ENCODE measurements around the gene GRAP2. TPM values are rescaled to one million over a fixed set of nuclear protein-coding genes. Genes with fewer than 3 reads are reported as not detected.

The GRAP2 gene
- total and polyA plus RNA-seq, 2 of the 8 experiments (the other 6 are each of a cell fraction or from before 2014, with no cell fraction given), result 0.08 TPM; not detected in 1

- DNase-seq (ENCODE audit: low read depth in 1 of 2, low spot score in 2 of 2) (no peak), FAIRE-seq (no peak)
- Histone ChIP-seq H2BK15ac (ENCODE audit: low read length) (no peak overlapping the region), H3K79me1 (ENCODE audit: low read depth, low read length) (no peaks in the 10 kb centered on the region), H4K5ac (ENCODE audit: insufficient read length, low read depth, low read length) (no peak overlapping the region), H3K23ac (ENCODE audit: insufficient read length) (no peak overlapping the region), H2AK5ac (ENCODE audit: low read depth, low read length) (no peak overlapping the region; the same call in 1 of the 2 replicates), H2AFZ (ENCODE audit: low read length) (no peak overlapping the region), H3K36me3 (ENCODE audit: control insufficient read depth in 2 of 4, insufficient read depth in 4 of 4, low read length in 3 of 4) (no peaks in the 10 kb centered on the region), H2BK12ac (ENCODE audit: low read depth, low read length) (no peak overlapping the region), H3K4me2 (ENCODE audit: insufficient read depth in 1 of 2, low read depth in 2 of 2, low read length in 2 of 2) (no peak overlapping the region), H2BK5ac (ENCODE audit: low read depth, low read length) (no peak overlapping the region), H3K9ac (replicated peaks in 1 of 4; ENCODE audit: extremely low read depth in 1 of 4, low read depth in 3 of 4, low read length in 3 of 4) (no peak overlapping the region), H3K27ac (ENCODE audit: low read depth, low read length) (no peak overlapping the region), H3K18ac (ENCODE audit: extremely low read depth, low read length) (no peak overlapping the region), H3K14ac (ENCODE audit: insufficient read length) (no peak overlapping the region), H2BK120ac (replicated peaks; ENCODE audit: low read depth, low read length) (no peak overlapping the region), H3K4me1 (replicated peaks in 1 of 4; ENCODE audit: control insufficient read depth in 3 of 4, insufficient read depth in 4 of 4, low read length in 3 of 4) (peaks cover 0 to 6% (median 6%) of the 10 kb centered on the region in 4 experiments; a peak in 5 of 7 replicates), H2BK20ac (ENCODE audit: low read length) (no peak overlapping the region), H4K20me1 (replicated peaks in 1 of 2; ENCODE audit: control insufficient read depth in 1 of 2, insufficient read depth in 2 of 2, low read length in 2 of 2) (no peaks in the 10 kb centered on the region), H3K4me3 (ENCODE audit: extremely low read depth in 1 of 4, insufficient read depth in 2 of 4, low read depth in 3 of 4, low read length in 4 of 4) (no peak overlapping the region), H3K27me3 (replicated peaks in 1 of 4; ENCODE audit: control insufficient read depth in 3 of 4, extremely low read depth in 1 of 4, insufficient read depth in 3 of 4, low read length in 3 of 4) (peaks cover 0 to 7% (median 0%) of the 10 kb centered on the region in 4 experiments; a peak in 3 of 7 replicates), H3K9me3 (ENCODE audit: insufficient read depth in 2 of 2, low read depth in 1 of 2, low read length in 1 of 2) (no peaks in the 10 kb centered on the region), H3K23me2 (ENCODE audit: low read depth, low read length) (no peaks in the 10 kb centered on the region), H3K79me2 (ENCODE audit: control insufficient read depth in 1 of 2, insufficient read depth in 2 of 2, low read length in 2 of 2) (no peaks in the 10 kb centered on the region), H4K91ac (replicated peaks; ENCODE audit: insufficient read length, low read length) (no peak overlapping the region), H3K4ac (replicated peaks; ENCODE audit: insufficient read length, low read depth, low read length) (no peak overlapping the region), H4K8ac (ENCODE audit: extremely low read depth, insufficient read depth, low read length) (no peak overlapping the region), H3K56ac (replicated peaks; ENCODE audit: insufficient read length, low read depth, low read length) (no peak overlapping the region)
- POLR2A ChIA-PET (ENCODE audit: partially characterized antibody), result interaction anchor here (1.6 kb wide), 1 partner anchor 82 kb away, joined by 3 read pairs; no protein-coding TSS in a partner anchor
- WGBS, 2 experiments (ENCODE audit: extremely low coverage in 1 of 2, insufficient coverage in 1 of 2, insufficient read length in 1 of 2, insufficient replicate concordance in 2 of 2, low coverage in 1 of 2, low lambda C conversion rate in 2 of 2, missing lambda C conversion rate in 1 of 2), result 91% methylated on average over 8 of the region's 8 CpGs; no CpG with 5 or more reads in 1 of the 2 experiments
- CTCF ChIA-PET (ENCODE audit: partially characterized antibody), result interaction anchor here (1.1 to 7.9 kb wide), 3 partner anchors 10 to 67 kb away, joined by 4 to 66 read pairs (median 4); no protein-coding TSS in a partner anchor
- TF ChIP-seq CHD2 (IDR thresholded peaks at IDR 0.05; ENCODE audit: low read length), result no peak
- TF ChIP-seq KDM1A (IDR thresholded peaks at IDR 0.05; ENCODE audit: borderline replicate concordance, low read length), result no peak
- no peak for TF ChIP-seq EGR1 (IDR thresholded peaks at IDR 0.05; ENCODE audit: borderline replicate concordance, low read depth, low read length)
- TF ChIP-seq SP1 (IDR thresholded peaks at IDR 0.05; ENCODE audit: low read depth, low read length), result no peak
- no peak for TF ChIP-seq CEBPB (IDR thresholded peaks at IDR 0.05; ENCODE audit: low read depth, low read length)
- TF ChIP-seq HDAC2 (IDR thresholded peaks at IDR 0.05; ENCODE audit: borderline replicate concordance in 1 of 2, low read depth in 2 of 2, low read length in 2 of 2), result no peak
- no peak for TF ChIP-seq BACH1 (IDR thresholded peaks at IDR 0.05; ENCODE audit: low read length)
- no peak for TF ChIP-seq BRCA1 (IDR thresholded peaks at IDR 0.05; ENCODE audit: low read depth, low read length)
- no peak for TF ChIP-seq TEAD4 (IDR thresholded peaks at IDR 0.05; ENCODE audit: low read depth, low read length)
- TF ChIP-seq MAFK (IDR thresholded peaks at IDR 0.05; ENCODE audit: low read depth, low read length), result no peak
- TF ChIP-seq KDM4A (IDR thresholded peaks at IDR 0.05; ENCODE audit: low read depth, low read length, severe bottlenecking), result no peak
- no peak for TF ChIP-seq JUN (IDR thresholded peaks at IDR 0.05; ENCODE audit: low read depth, low read length)
- no peak for TF ChIP-seq POLR2A (IDR thresholded peaks at IDR 0.05; ENCODE audit: control extremely low read depth in 1 of 2, low read depth in 2 of 2, low read length in 2 of 2)
- no peak for TF ChIP-seq RFX5 (IDR thresholded peaks at IDR 0.05; ENCODE audit: borderline replicate concordance, low read depth, low read length)
These were observed 57.3 kb downstream of the GRAP2 start for GRCh38 chr22:39958009-39958711.

Data from H1 (cell line).